Measurements from ENCODE around the gene WDR7.

DNA sequence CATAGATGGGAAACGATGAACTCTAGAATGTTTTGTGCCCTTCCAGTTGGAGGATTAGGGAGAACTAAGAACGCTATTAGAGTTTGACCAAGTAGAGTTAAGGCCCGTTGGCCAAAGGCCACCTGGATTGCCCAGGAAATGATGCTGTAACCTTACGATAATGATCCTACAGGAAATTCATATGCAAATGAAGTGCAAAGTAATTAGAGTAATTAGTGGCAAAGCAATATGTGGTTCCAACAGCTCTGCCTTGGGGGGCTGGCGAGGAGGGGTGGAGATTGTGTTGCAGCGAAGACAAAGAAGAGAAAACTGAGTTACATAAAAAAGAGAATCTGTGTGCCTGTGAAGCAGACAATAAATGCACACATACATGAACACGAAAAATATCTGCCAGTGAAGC, 434.2 kb downstream of the WDR7 start:
- TF ChIP-seq, protein P1, sequence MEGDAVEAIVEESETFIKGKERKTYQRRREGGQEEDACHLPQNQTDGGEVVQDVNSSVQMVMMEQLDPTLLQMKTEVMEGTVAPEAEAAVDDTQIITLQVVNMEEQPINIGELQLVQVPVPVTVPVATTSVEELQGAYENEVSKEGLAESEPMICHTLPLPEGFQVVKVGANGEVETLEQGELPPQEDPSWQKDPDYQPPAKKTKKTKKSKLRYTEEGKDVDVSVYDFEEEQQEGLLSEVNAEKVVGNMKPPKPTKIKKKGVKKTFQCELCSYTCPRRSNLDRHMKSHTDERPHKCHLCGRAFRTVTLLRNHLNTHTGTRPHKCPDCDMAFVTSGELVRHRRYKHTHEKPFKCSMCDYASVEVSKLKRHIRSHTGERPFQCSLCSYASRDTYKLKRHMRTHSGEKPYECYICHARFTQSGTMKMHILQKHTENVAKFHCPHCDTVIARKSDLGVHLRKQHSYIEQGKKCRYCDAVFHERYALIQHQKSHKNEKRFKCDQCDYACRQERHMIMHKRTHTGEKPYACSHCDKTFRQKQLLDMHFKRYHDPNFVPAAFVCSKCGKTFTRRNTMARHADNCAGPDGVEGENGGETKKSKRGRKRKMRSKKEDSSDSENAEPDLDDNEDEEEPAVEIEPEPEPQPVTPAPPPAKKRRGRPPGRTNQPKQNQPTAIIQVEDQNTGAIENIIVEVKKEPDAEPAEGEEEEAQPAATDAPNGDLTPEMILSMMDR (IDR thresholded peaks at IDR 0.05): no peak
- no peak for TF ChIP-seq POLR2AphosphoS5 (IDR thresholded peaks at IDR 0.05)
